ENCODE measurements around the gene CACNA1C.

GRCh38 chr12:2550561-2551411, 498.0 kb downstream of the CACNA1C start:
- TF ChIP-seq CTCF (IDR thresholded peaks at IDR 0.05) (no peak), POLR2A (IDR thresholded peaks at IDR 0.05; ENCODE audit: low read depth) (no peak)
